ENCODE data around the gene DNAJC25.

DNAJC25 gene

GRCh38 chr9:111659691-111660090 is 28.6 kb downstream of the DNAJC25 start:
- Histone ChIP-seq H3K27ac (ENCODE audit: low read length) (no peak overlapping the region), H3K4me2 (ENCODE audit: low read length) (no peak overlapping the region), H3K36me3 (replicated peaks; ENCODE audit: low read depth, low read length) (peaks cover 18% of the 10 kb centered on the region), H3K4me3 (ENCODE audit: low read length) (no peak overlapping the region), H2AFZ (ENCODE audit: low read depth, low read length) (no peak overlapping the region), H3K79me2 (ENCODE audit: low read length) (peaks cover 31% of the 10 kb centered on the region), H3K27me3 (ENCODE audit: low read depth, low read length) (no peaks in the 10 kb centered on the region), H3K4me1 (ENCODE audit: low read length) (peaks cover 11% of the 10 kb centered on the region; the same call in 1 of the 2 replicates), H4K20me1 (ENCODE audit: insufficient read depth, low read length) (peaks cover 14% of the 10 kb centered on the region), H3K9me3 (ENCODE audit: insufficient read depth, low read length) (no peaks in the 10 kb centered on the region), H3K9ac (ENCODE audit: low read length) (no peak overlapping the region)
- TF ChIP-seq EZH2phosphoT487 (IDR thresholded peaks at IDR 0.05; ENCODE audit: low read depth): no peak
- TF ChIP-seq CTCF (IDR thresholded peaks at IDR 0.05; ENCODE audit: low read depth, low read length): no peak

GRCh38 chr9:111661150-111661801 is 30.1 kb downstream of the DNAJC25 start, which contains the start of gene GNG10:
GNG10 (plus strand) TSS chr9:111661605; CDS start chr9:111661635, 30 bp downstream.
- TF ChIP-seq EZH2phosphoT487 (IDR thresholded peaks at IDR 0.05; ENCODE audit: low read depth) (no peak), CTCF (IDR thresholded peaks at IDR 0.05; ENCODE audit: low read depth, low read length) (no peak)
- Histone ChIP-seq H3K27me3 (ENCODE audit: low read depth, low read length) (no peaks in the 10 kb centered on the region), H3K36me3 (replicated peaks; ENCODE audit: low read depth, low read length) (peaks cover 21% of the 10 kb centered on the region), H3K9ac (ENCODE audit: low read length) (peak within 1 kb of the TSS; percentile 85), H3K4me3 (ENCODE audit: low read length) (peak within 1 kb of the TSS; percentile 85), H3K4me1 (ENCODE audit: low read length) (peaks cover 11% of the 10 kb centered on the region; the same call in 1 of the 2 replicates), H3K9me3 (ENCODE audit: insufficient read depth, low read length) (no peaks in the 10 kb centered on the region), H4K20me1 (ENCODE audit: insufficient read depth, low read length) (peaks cover 24% of the 10 kb centered on the region), H3K4me2 (ENCODE audit: low read length) (peak within 1 kb of the TSS; percentile 86), H3K79me2 (ENCODE audit: low read length) (peaks cover 37% of the 10 kb centered on the region), H2AFZ (ENCODE audit: low read depth, low read length) (peak within 1 kb of the TSS; percentile 58), H3K27ac (ENCODE audit: low read length) (peak within 1 kb of the TSS; percentile 44)

GRCh38 chr9:111661802-111662521 is 30.8 kb downstream of the DNAJC25 start:
- peak overlapping the region; percentile 86 for H3K4me2 ChIP-seq (ENCODE audit: low read length)
- H3K4me1 ChIP-seq (ENCODE audit: low read length): peaks cover 11% of the 10 kb centered on the region; the same call in 1 of the 2 replicates
- H3K27ac ChIP-seq (ENCODE audit: low read length): peak overlapping the region; percentile 44
- H3K9ac ChIP-seq (ENCODE audit: low read length): peak overlapping the region; percentile 85
- no peaks in the 10 kb centered on the region for H3K9me3 ChIP-seq (ENCODE audit: insufficient read depth, low read length)
- H3K4me3 ChIP-seq (ENCODE audit: low read length): peak overlapping the region; percentile 85
- H3K36me3 ChIP-seq (replicated peaks; ENCODE audit: low read depth, low read length): peaks cover 28% of the 10 kb centered on the region
- peaks cover 25% of the 10 kb centered on the region for H4K20me1 ChIP-seq (ENCODE audit: insufficient read depth, low read length)
- peak overlapping the region; percentile 20 for H2AFZ ChIP-seq (ENCODE audit: low read depth, low read length)
- TF ChIP-seq EZH2phosphoT487 (IDR thresholded peaks at IDR 0.05; ENCODE audit: low read depth) (no peak), CTCF (IDR thresholded peaks at IDR 0.05; ENCODE audit: low read depth, low read length) (no peak)
- H3K27me3 ChIP-seq (ENCODE audit: low read depth, low read length): no peaks in the 10 kb centered on the region
- H3K79me2 ChIP-seq (ENCODE audit: low read length): peaks cover 37% of the 10 kb centered on the region
